Measurements from ENCODE around the gene TGM2.

The TGM2 gene

DNA sequence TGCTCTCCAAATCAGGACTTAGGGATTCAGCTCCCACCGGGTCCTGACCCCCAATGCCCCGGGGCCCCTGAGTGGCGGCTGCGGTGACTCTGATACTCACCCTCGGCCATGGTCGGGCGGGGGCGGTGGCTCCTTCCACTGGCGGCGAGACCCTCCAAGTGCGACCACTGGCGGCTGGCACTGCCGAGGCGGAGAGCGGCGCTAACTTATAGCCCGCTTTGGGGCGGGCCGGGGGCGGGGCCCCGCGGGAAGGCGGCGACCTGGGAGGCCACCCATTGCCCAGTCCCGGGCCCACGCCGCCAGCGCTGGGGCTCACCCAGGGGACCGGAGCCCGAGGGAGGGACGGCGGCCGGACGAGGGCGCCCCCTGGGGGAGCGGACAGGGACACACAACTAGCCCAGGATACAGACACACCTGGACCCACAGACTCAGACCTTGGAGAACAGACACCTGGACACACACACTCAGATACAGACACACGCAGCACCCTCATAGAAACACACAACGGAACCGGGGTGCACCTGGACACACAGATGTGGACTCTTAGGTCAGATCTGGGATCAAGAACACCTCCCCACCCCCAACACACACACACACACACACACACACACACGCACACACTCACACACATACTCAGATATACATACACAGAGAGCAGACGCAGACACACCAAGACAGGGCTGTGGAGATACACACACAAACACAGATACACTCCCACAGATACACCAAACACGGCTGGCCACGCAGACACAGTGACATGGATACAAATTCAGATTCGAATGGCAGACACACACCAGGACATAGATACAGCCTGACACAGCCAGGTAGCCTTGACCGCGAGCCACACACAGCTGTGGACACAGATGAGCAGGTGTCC lies at the start of gene TGM2:
TGM2 (minus strand) TSS at position 182 of the 877 bp plus-strand sequence; CDS start at position 110, 72 bp downstream.
- peak; percentile 63 for DNase-seq

DNA sequence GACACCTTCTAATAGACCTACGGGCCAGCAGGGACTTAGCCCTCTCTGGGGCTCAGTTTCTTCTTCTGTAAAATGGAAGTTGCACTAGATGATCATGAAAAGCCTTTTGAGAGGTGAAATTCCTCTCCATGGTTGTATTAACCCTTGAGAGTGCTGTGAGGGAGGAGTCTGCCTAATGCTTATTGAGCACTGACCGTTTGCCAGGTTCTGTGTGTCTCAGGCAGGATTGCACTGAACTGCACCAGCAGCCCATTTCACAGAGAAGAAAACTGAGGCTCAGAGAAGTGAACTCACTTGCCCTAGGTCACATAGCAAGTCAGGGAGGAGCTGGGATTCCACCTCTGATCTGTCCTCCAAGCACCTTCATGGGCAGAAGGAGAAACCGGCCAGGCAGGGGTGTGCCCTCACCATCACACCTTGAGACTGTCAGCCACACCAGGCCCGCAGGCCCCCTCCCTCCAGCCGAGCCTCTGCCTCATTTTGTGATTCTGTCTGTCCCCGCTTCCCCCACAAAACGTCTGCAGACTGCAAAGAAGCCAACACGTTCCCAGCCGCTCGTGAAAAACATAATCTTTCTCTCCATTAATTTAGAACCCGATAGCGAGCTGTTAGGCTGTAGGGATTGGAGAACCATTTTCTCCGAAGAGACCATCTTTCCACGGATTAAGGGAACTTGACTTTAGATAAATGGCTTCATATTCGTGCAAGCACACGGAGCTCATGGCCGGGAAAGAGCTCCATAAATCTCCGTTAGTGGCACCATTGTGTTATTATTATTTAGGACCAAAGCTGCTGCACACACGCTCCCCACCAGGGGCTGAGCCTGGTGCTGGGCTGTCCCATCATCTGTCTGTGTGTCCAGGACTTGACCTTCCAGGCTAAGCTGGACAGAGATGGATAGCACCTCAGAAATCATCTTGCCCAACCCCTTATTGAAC lies 49.5 kb upstream of the TGM2 start:
- no peak for DNase-seq

DNA sequence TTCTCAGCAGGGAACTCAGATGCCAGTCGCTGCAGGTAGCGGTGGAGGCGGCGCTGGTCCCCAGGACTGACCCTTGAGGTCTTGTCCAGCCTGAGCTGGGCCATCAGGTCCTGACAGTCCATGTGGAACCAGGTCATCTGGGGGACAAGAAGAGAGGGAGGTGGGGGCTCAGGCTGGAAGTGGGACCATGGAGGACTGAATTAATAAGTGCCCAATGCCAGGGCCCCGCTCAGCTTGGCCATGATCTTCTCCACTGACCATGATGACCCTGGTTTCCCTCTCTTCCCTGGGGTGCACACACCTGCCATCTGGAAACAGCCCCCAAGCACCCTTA lies 48.5 kb upstream of the TGM2 start:
- DNase-seq = no peak

DNA sequence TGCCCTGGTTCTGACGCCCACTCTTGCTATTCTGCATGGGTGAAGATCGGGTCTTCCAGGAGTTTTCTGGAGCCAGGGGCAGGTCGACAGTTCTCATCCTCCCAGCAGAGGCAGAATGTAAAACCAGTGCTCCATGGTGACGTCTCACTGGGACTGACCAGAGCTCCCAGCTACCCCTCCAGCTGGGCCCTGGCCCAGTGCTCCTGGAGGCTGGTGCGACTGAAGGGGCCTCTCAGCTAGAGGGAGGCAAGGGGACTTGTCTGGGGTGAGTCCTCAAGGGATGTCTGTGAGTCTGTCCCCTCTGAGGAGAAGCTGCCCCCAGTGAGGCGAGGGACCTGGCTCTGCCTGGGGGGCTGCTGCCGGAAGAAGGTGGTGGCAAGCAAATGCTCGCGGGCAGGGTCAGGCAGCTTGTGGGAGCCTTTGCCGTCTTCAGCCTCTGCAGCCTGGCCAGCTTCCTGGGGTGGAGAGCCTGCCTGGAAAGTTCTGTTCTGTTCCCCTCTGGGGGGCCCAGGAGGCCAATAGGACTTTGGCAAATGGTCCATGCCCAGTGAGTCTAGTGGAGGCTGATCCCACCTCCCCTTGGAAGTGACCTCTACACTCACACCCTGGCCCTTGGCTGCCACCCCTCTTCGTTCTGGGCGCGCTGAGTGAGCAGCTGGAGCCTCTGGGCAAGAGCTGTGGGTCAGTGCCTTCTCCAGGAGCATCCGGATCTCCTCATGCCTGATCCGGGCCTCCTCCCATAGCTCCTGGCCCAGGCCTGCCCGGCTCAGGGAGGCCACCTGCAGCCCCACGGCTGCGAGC lies 47.9 kb upstream of the TGM2 start:
- DNase-seq = no peak

DNA sequence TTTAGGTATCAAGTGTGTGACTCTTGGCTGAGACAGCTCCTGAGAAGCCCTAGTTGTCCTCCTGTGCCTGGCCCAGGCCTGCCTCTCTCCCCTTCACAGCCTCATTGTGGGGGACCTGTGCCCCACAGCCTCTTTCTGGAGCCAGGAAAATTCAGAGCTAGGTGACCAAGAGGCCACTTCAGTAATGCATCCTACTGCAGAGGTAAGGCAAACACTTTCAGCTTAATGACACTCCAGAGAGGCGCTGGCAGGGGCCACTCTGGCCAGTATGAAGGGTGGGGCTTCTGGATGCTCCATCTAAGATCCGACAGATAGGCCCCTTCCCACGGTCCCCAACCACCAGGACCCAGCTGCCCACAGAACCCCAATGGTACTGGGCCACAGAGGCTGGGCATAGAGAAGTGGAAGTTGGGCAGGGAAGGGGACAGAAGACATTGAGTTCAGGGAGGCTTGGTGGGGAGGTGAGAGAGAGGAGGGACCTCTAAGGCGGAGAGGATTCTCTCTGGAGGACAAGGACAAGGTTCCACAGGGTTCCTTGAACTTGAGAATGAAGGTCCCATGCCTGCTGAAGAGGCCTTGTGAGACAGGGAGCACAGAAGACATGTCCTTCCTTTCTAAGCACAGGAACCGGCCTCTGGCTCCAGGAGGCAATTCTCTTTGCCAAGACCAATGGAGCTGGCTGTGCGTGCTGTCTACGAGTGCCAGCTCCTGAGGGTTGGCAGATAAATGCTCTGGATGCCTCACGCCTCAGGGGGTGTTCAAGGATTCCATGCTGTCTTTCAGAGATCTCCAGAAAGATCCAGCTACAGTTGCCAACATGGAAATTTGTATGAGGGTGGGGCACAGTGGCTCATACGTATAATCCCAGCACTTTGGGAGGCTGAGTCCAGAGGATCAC lies 46.4 kb upstream of the TGM2 start:
- DNase-seq = no peak

DNA sequence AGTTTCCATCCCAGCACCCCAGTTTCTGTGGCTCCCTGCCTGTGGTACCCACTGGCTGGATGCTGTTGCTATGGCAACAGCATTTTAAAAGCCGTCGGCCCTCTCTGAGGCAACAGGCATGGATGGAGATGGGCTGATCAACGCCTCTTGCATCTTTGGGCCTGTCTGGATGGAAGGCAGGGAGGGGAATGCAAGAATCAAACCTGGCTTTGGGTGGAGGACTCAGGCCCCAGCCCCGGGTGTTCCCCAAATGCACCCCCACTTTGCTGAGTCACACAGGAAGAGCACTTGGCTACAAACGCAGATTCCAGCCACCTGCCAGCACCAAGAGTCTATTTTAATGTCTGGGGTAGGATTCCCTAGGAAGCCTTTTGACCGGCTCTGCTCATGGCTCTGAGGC lies 45.7 kb upstream of the TGM2 start:
- no peak for DNase-seq

DNA sequence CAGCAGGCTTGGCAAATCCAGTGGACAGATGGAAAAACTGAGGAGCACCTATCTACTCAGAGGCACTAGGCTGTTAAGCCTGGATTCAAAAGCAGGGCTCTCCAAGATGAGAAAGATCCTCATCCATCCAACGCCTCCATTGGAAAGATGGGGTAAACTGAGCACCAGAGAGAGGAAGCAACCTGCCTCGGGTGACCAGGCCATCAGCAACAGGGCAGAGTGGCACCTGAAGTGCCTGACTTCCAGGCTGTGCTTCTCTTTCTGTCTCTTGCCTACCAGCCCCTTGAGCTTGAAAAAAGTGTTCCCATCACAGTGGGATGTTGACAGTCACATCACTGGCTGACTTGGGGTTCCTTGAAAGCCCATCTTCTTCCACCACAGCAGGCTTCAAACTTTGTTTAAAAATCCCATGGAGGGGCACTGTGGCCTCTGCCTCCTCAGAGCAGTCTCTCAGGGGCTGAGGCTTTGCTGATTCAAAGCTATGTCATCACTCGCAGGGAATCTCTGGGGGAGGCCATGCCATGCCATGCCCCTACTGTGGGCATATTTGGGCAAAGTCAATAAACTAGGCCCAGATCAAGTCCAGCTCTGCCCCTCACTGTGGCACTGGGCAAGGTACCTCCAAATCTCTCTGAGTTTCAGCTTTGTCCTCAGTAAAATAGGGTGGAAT lies 44.8 kb upstream of the TGM2 start:
- DNase-seq = peak; percentile 16

DNA sequence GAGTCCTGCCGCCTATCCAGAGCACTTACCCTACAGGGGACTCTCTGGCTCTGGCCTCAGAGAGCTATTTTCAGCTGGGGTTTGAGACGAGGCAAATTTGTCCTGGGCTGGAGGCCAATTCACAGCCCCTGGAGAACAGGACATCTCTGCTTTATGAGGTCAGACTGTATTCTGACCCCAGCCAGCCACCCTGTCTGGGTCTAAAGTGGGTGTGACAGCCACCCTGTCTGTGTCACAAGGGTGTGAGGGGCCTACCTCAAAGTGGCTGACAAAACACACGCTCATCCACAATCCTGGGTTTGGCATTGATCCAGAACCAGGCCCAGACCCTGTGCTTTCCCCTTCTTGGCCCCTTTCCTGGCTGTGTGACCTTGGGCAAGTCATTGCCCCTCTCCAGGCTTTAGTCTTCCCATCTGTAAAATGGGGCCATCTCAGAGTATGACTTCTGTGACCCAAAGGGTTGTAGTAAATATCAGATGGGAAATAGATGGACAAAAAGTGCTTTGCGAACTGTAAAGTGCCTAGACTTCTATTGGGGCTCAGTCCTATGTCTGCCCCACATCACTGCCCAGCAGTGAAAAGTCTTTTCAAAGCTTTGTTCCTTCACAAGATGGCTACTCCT lies 44.1 kb upstream of the TGM2 start:
- DNase-seq = peak; percentile 57

DNA sequence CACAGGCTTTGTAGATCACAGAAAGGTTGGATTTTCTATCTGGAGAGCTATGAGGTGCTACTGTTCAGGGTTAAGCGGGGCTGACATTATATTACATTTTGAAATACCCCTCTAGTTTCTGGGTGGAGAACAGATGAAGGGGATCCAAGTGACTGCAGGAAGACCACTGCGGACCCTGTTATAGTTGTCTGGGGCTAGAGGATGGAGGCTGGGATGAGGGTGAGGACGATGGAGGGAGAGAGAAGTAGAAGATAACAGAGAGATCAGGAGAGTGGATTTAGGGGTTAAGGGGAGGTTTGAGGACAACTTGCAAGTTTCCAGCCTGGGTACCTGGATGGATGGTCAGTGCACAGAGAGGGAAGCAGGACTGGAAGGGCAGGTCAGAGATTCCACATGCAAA lies 43.5 kb upstream of the TGM2 start:
- DNase-seq = no peak

DNA sequence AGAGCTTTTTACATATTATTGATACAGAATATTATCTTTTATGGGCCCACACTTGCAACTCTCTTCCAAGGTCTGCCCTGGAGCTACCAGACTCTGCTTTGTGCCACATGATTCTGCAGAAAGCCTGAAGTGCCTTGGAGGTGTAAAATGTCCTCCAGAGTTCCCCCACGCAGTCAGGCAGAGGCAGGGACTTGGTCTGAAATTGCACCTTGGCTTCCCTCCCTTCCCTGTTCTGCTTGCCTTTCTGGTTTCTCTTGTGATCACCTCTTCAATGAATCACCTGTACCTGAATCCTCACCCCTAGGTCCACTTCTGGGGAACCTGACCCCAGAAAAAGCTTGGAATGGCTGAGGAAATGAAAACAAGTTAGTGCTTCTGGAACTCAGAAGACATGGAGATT lies 43.0 kb upstream of the TGM2 start:
- peak; percentile 6 for DNase-seq

DNA sequence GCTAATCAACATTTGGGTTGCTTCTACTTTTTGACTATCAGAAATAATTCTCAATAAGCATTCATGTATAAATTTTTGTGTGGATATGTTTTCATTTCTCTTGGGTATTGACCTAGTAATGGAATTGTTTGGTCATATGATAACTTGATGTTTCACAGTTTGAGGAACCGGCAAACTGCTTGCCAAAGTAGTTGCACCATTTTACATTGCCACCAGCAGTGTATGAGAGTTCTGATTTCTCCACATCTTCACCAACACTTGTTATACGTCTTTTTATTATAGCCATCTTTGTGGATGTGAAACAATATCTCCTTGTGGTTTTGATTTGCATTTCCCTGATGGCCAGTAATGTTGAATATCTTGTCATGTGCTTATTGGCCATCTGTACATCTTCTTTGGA lies 42.6 kb upstream of the TGM2 start:
- DNase-seq = peak; percentile 3

DNA sequence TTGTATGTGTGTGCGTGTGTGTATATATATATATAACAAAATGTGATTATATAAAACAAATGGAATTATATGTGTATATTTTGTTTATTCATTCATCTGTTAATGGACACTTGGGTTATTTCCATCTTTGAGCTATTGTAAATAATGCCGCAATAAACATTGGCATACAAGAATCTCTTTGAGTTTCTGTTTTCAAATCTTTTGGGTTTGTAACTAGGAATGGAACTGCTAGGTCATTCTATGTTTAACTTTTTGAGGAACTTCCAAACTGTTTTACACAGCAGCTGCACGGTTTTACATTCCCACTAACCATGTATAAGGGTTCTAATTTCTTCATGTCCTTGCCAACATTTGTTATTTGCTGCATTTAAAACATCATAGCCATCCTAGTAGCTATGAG lies 39.9 kb upstream of the TGM2 start:
- DNase-seq = no peak

DNA sequence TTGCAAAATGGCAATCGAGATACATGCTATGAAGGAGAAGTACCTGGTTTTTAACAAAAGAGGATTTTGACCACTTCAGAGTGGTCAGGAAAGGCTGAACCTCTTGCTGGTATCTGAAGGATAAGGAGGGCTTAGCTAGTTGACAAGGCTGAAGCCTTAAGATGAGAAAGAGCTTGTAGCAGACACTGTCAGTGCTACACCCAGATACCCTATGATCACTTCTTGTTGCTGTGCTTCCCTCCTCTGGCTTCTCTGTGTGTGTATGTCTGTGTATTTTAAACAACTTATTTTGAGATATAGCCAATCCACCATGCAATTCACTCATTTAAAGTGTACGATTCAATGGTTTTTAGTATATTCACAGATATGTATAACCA lies 38.9 kb upstream of the TGM2 start:
- no peak for DNase-seq

DNA sequence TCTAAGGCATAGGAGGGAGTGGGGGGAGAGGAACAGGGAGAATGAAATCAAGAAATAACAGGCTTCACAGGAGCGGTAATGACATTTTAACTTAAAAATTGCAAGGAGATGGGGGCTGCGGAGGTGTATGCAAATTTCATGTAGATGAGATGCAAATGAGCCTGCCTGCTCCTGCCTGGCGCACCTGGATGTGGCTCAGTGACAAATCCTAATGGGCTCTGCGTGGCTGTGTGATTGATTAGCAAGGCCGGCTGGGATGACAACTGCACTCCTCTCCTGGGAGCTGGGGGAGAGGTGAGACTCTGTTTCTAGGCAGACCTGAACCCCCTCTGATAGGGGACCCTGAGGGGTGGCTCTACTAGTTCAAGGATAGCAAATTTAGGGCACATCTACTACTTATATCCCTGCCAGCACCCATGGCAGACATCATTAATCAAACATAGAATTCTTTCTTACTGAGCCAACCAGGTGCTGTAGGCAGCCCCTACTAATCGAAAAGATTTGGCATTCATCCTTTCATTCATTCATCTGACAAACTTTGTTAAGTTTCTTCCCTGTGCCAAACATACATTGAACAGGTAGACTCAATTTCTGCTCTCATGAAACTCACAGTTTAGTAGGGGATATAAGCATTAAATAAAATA lies 38.4 kb upstream of the TGM2 start:
- no peak for DNase-seq

DNA sequence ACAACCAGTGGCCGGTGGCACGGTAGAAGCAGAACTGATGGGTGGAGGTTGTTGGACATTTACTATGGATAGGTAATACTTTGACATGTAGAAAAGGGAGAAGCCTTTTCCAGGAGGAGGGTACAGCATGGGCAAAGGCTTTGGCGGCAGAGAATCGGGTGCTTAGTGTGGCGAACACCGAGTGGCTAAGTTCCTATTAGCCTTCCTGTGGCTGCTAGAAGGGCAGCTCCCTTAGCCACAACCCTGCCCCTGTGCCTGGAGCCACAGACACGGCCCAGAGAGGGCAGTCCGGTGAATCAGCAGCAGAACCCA lies 37.9 kb upstream of the TGM2 start:
- peak; percentile 1 for DNase-seq

DNA sequence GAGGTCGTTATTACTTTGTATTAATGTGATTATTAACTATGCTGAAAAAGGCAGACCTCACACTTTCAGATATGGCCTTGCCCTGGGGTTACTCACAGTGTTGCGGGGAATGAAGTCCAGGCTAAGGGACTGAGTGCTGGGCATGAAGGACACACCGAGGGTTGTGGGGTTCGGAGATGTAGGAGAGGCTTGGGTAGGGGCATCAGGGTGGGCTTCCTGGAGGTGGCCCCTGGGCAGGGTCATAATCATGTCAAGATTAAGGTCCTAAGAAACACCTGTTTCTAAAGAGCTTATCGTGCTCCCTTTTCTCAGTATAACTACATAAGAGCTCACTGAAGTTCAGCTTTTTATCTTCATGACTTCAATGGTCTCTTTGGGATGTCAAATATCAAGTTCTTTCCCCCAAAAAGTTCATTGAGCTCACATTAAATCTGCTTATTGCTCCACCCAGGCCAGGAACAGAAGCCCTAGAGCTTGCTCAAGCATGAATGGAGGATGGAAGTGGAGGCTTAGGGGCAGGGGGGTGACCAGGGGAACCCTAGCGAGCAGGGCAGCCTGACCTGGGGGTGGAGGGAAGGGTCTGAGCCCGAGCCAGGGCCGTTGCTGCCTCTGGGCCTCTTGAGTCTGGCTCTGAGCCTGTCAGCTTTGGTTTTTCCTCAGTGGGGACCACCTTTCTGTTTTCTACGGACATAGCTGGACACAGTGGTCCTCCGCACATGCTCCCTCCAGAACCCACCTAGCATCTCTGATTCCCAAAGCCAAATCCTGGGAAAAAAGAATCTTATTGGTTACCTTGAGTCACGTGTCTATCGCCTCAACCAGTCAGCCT lies 37.3 kb upstream of the TGM2 start:
- DNase-seq = peak; percentile 7

DNA sequence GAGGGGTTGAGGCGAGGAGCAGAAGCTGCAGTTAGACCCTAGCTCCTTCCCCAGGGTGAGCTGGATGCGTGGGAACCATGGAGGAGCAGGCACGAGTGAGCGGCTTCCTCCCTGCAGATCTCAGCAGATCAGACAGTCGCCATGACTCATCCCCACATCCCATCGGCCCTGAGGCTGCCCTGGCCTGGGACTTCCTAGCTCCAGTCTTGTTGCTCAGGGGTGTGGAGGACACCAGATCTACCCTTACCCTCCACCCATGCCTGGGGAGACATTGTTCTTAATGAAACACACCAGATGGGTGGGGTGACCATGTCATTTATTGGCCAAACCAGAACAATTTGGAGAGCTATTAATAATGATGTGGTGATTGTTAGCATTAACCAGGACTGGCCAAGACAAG lies 36.3 kb upstream of the TGM2 start:
- DNase-seq = peak; percentile 24

DNA sequence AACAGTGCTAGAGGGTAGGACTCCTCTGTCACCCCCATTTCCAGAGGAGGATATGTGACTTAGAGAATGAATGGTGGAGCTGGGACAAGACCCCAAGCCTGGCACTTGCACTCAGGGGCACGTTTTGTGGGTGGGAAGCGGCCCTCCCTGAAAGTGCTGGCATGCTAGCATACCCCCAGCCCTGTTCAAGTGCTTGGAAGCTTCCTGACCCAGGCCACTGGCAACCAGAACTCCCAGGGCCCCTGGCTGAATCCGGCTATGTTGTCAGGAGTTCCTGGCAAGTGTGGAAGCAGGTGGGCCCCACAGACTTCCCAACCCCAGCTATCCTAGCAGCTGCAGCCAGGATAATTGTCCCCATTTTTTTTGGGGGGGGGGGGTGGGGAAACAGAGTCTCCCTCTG lies 35.6 kb upstream of the TGM2 start:
- DNase-seq = peak; percentile 16

DNA sequence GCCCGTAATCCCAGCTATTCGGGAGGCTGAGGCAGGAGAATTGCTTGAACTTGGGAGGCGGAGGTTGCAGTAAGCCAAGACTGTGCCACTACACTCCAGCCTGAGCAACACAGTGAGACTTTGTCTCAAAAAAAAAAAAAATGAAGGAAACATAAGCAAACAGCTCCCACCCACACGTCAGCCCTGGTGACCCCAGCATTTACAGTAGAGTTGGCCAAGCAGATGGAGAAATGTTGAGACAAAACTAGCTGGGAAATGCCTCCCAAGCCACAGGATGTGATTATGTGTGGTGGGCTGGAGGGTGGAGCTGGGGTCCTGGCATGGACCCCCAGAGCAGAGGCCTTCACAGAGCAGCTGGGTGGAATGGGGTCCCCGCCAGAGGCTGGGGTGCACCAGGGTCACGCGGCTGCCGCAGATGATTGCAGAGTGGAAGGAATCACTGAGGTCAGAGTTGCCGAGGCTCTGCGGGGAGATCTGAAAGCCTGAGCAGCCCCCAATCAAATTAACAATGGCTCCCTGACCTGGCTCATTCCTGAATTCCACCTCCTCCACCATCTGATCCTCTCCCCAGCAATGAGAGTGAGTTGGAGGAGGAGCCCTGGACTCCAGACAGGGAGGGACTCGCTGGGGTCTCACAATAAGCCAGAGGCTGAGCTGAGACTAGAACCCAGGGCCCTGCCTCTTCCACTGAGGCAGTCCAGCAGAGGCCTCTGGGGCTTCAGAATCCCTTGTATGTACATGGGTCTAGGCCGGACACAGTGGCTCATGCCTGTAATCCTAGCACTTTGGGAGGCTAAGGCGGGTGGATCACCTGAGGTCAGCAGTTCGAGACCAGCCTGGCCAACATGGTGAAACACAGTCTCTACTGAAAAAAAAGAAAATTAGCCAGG lies 34.7 kb upstream of the TGM2 start:
- peak; percentile 39 for DNase-seq
